ENCODE results near the gene DDX5.

Gene DDX5

DNA sequence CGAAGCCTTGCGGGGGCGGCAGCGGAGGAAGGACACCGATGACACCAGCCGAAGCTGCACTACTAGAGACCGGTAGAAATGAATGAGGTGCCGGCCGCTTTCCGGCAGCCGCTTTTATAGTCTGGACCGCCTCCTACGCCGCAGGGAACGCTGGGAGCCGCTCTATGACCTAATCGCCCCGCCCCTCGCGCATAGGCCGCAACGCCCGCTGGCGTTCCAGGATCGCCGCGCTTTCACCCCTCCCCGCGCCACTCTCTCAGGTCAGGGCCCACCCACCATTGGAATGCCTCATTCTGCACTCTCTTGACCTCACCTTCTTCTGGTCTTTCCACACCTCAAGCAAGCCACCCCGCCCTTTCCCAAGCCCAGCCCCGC is at the start of gene DDX5:
Gene DDX5, minus strand, starts transcription at position 89 of the 375 bp plus-strand sequence. CDS start 170 bp downstream, outside the sequence.
- DNase-seq (ENCODE audit: low spot score) = no peak

- DNase-seq (ENCODE audit: low spot score) = no peak
Observed at GRCh38 chr17:64555281-64555680, 49.2 kb upstream of the DDX5 start.

GRCh38 chr17:64554028-64554637 is 48.0 kb upstream of the DDX5 start:
- no peak for DNase-seq (ENCODE audit: low spot score)

- DNase-seq (ENCODE audit: low spot score) = no peak
Observed at GRCh38 chr17:64551461-64551860, 45.4 kb upstream of the DDX5 start.

- DNase-seq (ENCODE audit: low spot score) = no peak
Observed at GRCh38 chr17:64547319-64547718, 41.2 kb upstream of the DDX5 start.

GRCh38 chr17:64546716-64547115 is 40.6 kb upstream of the DDX5 start:
- no peak for DNase-seq (ENCODE audit: low spot score)

DNA sequence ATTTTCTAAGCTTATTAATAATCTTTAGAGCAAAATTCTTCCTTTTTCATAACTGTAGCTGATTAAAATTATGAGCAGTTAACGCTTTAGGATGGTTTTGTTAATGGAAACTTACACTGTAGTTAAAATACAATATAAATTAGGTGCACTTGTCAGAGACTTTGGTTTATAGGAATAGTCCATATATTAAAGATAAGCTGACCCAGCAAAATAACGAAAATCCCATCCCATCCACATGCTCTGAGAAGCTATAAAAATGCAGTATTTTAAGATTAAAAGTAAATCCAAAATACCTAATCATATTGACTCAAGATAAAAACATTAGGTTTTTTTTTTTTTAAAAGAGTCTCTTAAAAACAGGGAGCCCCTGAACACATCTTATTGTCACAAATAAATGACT is 38.7 kb upstream of the DDX5 start:
- DNase-seq (ENCODE audit: low spot score) = no peak

GRCh38 chr17:64540118-64540776 is 34.2 kb upstream of the DDX5 start:
- DNase-seq (ENCODE audit: low spot score) = no peak

- no peak for DNase-seq (ENCODE audit: low spot score)
Observed at GRCh38 chr17:64538508-64539130, 32.5 kb upstream of the DDX5 start.

DNA sequence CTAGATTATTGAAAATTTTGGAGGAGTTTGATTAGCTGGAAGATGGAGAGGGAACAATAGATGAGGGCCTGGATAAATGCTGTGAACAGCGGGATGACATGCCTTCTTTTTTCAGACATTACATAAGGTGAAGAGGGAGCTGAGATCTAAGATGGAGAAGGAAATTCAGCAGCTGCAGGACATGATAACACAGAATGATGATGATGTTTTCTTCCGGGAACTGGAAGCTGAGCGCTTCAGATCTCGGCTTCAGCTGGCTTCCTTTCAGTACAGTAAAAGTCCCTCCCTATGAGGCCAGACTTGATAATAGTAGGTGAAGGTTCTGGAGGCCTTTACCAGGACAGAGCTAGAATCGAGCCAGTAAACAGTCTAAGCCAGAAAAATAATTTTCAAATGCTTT is 31.4 kb upstream of the DDX5 start:
- no peak for DNase-seq (ENCODE audit: low spot score)

- DNase-seq (ENCODE audit: low spot score) = no peak
Observed at GRCh38 chr17:64536913-64537312, 30.8 kb upstream of the DDX5 start.

GRCh38 chr17:64535357-64535756 is 29.3 kb upstream of the DDX5 start:
- no peak for DNase-seq (ENCODE audit: low spot score)

DNA sequence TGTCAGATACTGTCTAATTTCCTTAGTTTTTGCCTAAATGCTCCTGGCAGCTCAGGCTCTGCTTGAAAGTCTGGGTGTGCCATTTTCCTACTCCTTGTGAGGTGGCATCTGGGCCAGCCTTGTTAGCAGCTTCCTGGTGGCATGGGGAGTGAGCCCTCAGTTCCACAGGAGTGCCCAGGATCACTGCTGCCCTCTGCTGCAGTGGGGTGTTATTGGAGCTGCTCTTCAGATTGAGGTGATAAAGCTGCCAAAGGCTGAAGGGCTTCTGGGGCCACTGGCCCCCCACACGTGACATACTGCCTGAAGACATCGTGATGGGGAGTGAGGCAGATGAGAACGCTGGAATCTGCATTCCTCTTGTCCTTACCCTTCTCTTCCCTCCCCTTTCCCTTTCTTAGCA is 28.1 kb upstream of the DDX5 start:
- DNase-seq (ENCODE audit: low spot score) = no peak

- no peak for DNase-seq (ENCODE audit: low spot score)
Observed at GRCh38 chr17:64533784-64534183, 27.7 kb upstream of the DDX5 start.

- no peak for DNase-seq (ENCODE audit: low spot score)
Observed at GRCh38 chr17:64532409-64532808, 26.3 kb upstream of the DDX5 start.

DNA sequence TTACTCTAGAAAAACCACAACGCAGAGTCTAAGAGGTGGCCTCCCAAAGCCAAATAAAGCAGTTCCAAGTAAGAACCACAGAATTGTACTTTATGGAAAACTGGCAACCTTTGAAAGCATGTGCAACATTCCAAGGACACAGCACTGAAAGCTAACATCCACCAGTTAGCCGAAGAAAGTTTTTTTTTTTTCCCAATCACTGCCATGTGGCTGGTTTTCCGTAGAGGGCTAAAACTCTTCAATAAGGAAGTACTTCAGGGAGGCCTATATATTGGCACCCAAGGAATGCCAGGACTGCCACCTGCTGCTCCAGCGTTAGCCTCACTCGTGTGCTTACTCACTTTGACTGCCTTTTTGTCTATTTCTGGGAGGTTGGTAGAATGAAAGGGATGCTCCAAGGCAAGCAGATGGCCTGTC is 25.9 kb upstream of the DDX5 start:
- DNase-seq (ENCODE audit: low spot score) = no peak

DNA sequence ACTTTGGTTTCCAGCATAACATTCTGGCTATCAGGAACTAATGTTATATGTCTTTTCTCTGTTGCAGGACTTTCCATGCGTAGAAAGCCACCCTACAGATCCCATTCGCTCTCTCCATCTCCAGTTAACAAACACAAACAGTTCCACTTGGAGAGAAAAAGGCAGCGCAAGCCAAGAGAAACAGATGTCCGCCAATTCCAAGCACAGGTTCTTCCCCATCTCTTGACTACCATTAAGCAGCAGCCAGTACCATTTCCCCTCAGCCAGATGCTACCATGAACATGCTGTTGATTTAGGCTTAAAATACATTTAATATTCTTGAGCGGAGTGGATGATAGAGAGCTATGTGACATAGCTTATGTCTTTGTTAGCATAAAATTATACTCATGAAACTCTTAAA is 23.1 kb upstream of the DDX5 start:
- no peak for DNase-seq (ENCODE audit: low spot score)

- no peak for DNase-seq (ENCODE audit: low spot score)
Observed at GRCh38 chr17:64527914-64528313, 21.8 kb upstream of the DDX5 start.

DNA sequence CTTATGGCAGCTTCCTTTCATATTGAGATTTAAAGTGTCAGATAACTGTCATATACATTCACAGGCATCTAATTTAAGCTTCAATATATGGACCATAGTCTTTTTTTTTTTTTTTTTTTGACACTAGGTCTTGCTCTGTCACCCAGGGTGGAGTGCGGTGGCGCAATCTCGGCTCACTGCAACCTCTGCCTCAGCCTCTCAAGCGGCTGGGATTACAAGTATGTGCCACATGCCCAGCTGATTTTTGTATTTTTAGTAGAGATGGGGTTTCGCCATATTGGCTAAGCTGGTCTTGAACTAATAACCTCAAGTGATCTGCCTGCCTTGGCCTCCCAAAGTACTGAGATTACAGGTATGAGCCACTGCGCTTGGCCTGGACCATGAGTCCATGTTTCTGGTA is 14.3 kb upstream of the DDX5 start:
- no peak for DNase-seq (ENCODE audit: low spot score)

GRCh38 chr17:64519601-64520000 is 13.5 kb upstream of the DDX5 start:
- no peak for DNase-seq (ENCODE audit: low spot score)

DNA sequence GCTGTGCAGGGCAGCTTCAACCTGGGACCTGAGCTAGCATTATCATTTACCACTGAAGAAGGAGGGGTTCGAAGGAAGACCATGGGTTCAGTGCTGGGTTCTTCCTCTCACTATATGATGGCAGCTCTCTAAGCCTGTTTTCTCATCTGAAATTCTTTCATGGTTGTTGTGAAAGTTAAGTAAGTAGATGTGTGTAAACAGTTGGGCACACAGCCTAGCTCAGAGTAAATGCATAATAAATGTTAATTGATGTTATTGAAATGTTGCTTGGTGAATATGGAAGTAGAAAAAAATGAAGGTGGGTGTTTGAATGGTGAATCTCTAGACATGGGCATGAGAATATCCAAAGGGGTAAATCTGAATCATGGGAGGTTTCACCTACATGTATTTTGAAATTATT is 9.7 kb upstream of the DDX5 start:
- DNase-seq (ENCODE audit: low spot score) = no peak

DNA sequence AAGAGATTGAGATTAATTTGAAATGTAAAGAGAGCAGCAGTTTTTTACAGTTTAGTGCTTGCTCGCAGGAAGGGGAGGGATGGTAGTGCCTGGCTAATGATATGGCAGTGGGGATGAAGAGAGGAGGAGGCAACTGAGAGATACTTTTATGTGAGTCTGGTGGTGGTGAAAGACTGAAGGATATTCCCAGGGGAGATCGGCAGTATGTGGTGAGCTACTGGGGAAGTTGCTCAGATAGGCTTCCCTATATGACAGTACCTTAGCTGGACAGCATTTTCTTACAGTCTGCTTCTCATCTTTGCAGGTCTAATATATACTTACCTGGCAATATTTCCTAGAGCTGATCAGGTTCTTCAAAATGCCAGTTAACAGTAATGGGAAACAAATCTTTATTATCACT is 9.3 kb upstream of the DDX5 start:
- no peak for DNase-seq (ENCODE audit: low spot score)

- DNase-seq (ENCODE audit: low spot score) = no peak
Observed at GRCh38 chr17:64509179-64509578, 3.1 kb upstream of the DDX5 start.

DNA sequence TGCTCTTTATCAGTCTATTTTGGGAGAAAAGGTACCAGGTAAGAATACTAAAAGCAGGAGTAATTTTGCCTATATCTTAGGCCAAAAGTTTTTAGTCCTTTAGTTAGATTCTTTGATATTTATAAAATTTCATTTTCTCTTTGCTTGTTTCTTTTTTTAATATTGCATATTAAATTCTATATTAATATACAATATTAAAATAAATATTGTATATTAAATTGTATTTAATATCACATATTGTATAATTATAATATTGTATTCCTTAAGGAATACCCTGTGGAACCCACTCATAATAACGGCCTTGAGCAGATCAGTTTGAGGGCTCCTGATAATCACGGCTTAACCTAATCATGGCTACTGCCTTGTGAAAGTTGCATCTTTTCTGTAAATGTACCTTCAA is 2.6 kb upstream of the DDX5 start:
- no peak for DNase-seq (ENCODE audit: low spot score)
